K562 (cell line): ENCODE data around the gene ADCY6. TPM values are rescaled to one million over a fixed set of nuclear protein-coding genes. Genes with fewer than 3 reads are reported as not detected.

Experiments used
- ATAC-seq: fragments of 200-7000 bp; cut with Tn5 transposase; 3 replicates; pipeline ENCODE4 v1.9.1; 2020; ENCODE audit warnings: moderate library complexity
- BruUV-seq: library from RNA; stranded (reverse); fragments of 400-500 nt; replicated peaks from 2 replicates; lab custom pipeline; 2021; lab: Mats Ljungman, UMichigan
- CTCF ChIA-PET: fragments of 300-600 bp; formaldehyde crosslinking; extraction: SDS; loops from one replicate; lab custom pipeline; 2021; ENCODE audit warnings: low intra/inter-chr PET ratio; lab: Yijun Ruan, JAX
- POLR2A ChIA-PET: fragments of 300-600, 350-650 bp; sonication (Branson Sonifier 250); formaldehyde crosslinking; extraction: SDS; loops from one replicate; lab custom pipeline; 2021; ENCODE audit warnings: antibody characterized with exemption, inconsistent platforms; lab: Yijun Ruan, JAX
- DNase-seq, 4 experiments: peaks; one replicate each; pipeline versions ENCODE4 v3.0.0 to v3.0.0-alpha.2; 2011 to 2018; ENCODE audit warnings: low spot score in 3 of 4, mixed read lengths in 3 of 4; ENCODE audit errors: extremely low read depth in 1 of 4
- FAIRE-seq: peaks from 2 replicates; lab custom pipeline; 2011; peaks lifted over from hg19 to GRCh38; lab: Jason Lieb, UNC
- H2AFZ ChIP-seq: 2 replicates; pipeline ENCODE4 v1.6.0; 2011; ENCODE audit warnings: low read depth, low read length, control low read depth, inconsistent platforms
- H3K27ac ChIP-seq: fragments of 200-600 bp; 3 replicates; pipeline ENCODE4 v1.8.0; 2011; ENCODE audit warnings: low read depth, mild to moderate bottlenecking, control low read depth, inconsistent platforms, low read length, moderate library complexity, mixed read lengths; ENCODE audit errors: extremely low read depth
- H3K27me3 ChIP-seq, 2 experiments: fragments of 300-600 bp in 1 of 2; 2 replicates in 1 of 2; 3 replicates in 1 of 2; pipeline versions ENCODE4 v1.6.0 to v1.8.0; 2011; ENCODE audit warnings: inconsistent platforms in 2 of 2, low read length in 2 of 2, mild to moderate bottlenecking in 1 of 2, mixed read lengths in 1 of 2, moderate library complexity in 1 of 2; ENCODE audit not compliant: control insufficient read depth in 2 of 2, insufficient read depth in 2 of 2
- H3K36me3 ChIP-seq: fragments of 300-600 bp; 3 replicates; pipeline ENCODE4 v1.8.0; 2011; ENCODE audit warnings: mild to moderate bottlenecking, low read length, inconsistent platforms; ENCODE audit not compliant: control insufficient read depth, insufficient read depth
- H3K4me1 ChIP-seq, 2 experiments: fragments of 200-600 bp in 1 of 2; replicated peaks in 1 of 2; 2 replicates in 1 of 2; 3 replicates in 1 of 2; pipeline versions ENCODE4 v1.5.1 to v1.8.0; 2011; ENCODE audit warnings: inconsistent platforms in 2 of 2, low read length in 2 of 2, mild to moderate bottlenecking in 1 of 2, mixed read lengths in 1 of 2, moderate library complexity in 1 of 2; ENCODE audit not compliant: control insufficient read depth in 2 of 2, insufficient read depth in 2 of 2
- H3K4me2 ChIP-seq: 2 replicates; pipeline ENCODE4 v1.6.1; 2011; ENCODE audit warnings: low read length, control low read depth, inconsistent platforms, mixed read lengths; ENCODE audit not compliant: insufficient read depth
- H3K4me3 ChIP-seq: fragments of 200-600 bp; sonication (generic), shearing (Covaris generic); 2 replicates; pipeline ENCODE4 v1.5.1; 2016; ENCODE audit warnings: control low read depth, inconsistent platforms
- H3K79me2 ChIP-seq: fragments of 200-600 bp; 3 replicates; pipeline ENCODE4 v1.8.0; 2011; ENCODE audit warnings: low read length, inconsistent platforms; ENCODE audit not compliant: control insufficient read depth, insufficient read depth
- H3K9ac ChIP-seq, 2 experiments: 2 replicates each; pipeline versions ENCODE4 v1.6.0 to v1.6.1; 2011; ENCODE audit warnings: low read depth in 2 of 2, low read length in 2 of 2, control low read depth in 1 of 2, inconsistent platforms in 1 of 2, mild to moderate bottlenecking in 1 of 2, mixed read lengths in 1 of 2; ENCODE audit not compliant: insufficient read depth in 1 of 2
- H3K9me1 ChIP-seq: one replicate; pipeline ENCODE4 v1.6.0; 2011; ENCODE audit warnings: inconsistent platforms, mild to moderate bottlenecking, low read length, moderate library complexity; ENCODE audit not compliant: control insufficient read depth, insufficient read depth
- H3K9me3 ChIP-seq: replicated peaks from 2 replicates; pipeline ENCODE4 v1.5.1; 2011; ENCODE audit warnings: low read depth, low read length, inconsistent platforms; ENCODE audit not compliant: control insufficient read depth, insufficient read depth
- H4K20me1 ChIP-seq: replicated peaks from 2 replicates; pipeline ENCODE4 v1.6.1; 2011; ENCODE audit warnings: low read length, inconsistent platforms, mixed read lengths; ENCODE audit not compliant: control insufficient read depth, insufficient read depth
- NBN ChIP-seq: fragments of 450-650 bp; IDR thresholded peaks from 2 replicates; pipeline ENCODE4 v1.6.1; 2016; ENCODE audit warnings: low read depth, mild to moderate bottlenecking
- ZEB2 ChIP-seq: fragments of 450-650 bp; IDR thresholded peaks from 2 replicates; pipeline ENCODE4 v1.6.1; 2016
- ZNF280B ChIP-seq: fragments of 250-450 bp; sonication (Bioruptor Pico); IDR thresholded peaks from 2 replicates; pipeline ENCODE4 v1.5.1; 2021; ENCODE audit warnings: mild to moderate bottlenecking
- ZNF436 ChIP-seq: fragments of 250-450, 450-650 bp; sonication (Bioruptor Pico); formaldehyde crosslinking; IDR thresholded peaks from 2 replicates; pipeline ENCODE4 v1.7.0; 2020; ENCODE audit warnings: mild to moderate bottlenecking
- WGBS: fragments of 100-300 bp; shearing (Covaris generic); methylation state at CpG from one replicate; pipeline ENCODE4 v1.1.6; 2016; ENCODE audit warnings: low coverage, mixed read lengths; ENCODE audit not compliant: insufficient coverage; ENCODE audit errors: missing lambda C conversion rate; 5-methylcytosine and 5-hydroxymethylcytosine counted together
- in situ Hi-C: fragments of 300-500 bp; cut with MboI; formaldehyde crosslinking; loops from 4 replicates; pipeline ENCODE4 v1.15.0; 2018; ENCODE audit warnings: inconsistent platforms, mixed read lengths
- intact Hi-C: fragments of 100-400 bp; cut with micrococcal nuclease; formaldehyde crosslinking; loops from 2 replicates; pipeline ENCODE4 v1.14.2; 2022
- polyA plus RNA-seq, 8 experiments: library from polyadenylated mRNA; depleted of rRNA in 4 of 8; stranded (reverse) in 5 of 8; unstranded in 3 of 8; fragments of >200 nt; fragmentation: Nextera tagmentation in 2 of 8; fragmentation: Illumina TruSeq in 1 of 8; extraction: Ambion mirVana in 2 of 8; extraction: Trizol in 1 of 8; gene quantifications; 2 replicates each; pipeline versions ENCODE4 v1.2.1 to v1.2.3, GENCODE V29; 2011 to 2014; ENCODE audit warnings: inconsistent platforms in 1 of 8, missing spikeins in 1 of 8
- total RNA-seq, 7 experiments: library from RNA; depleted of rRNA in 6 of 7; stranded (reverse); fragments of >200 nt in 6 of 7; fragmentation: Illumina TruSeq in 2 of 7; extraction: Trizol in 2 of 7; gene quantifications; 2 replicates each; pipeline versions ENCODE4 v1.2.1 to v1.2.3, GENCODE V29; 2011 to 2021; ENCODE audit warnings: low replicate concordance in 1 of 7

Gene ADCY6
- total and polyA plus RNA-seq, 9 of the 15 experiments (the other 6 are each of a cell fraction or from before 2014, with no cell fraction given): 0.01 to 1.0 (median 0.53) TPM

- Histone ChIP-seq H3K4me2 (no peak overlapping the region), H3K27me3 (peaks cover 26 to 67% of the 10 kb centered on the region in 2 experiments), H4K20me1 (peaks cover 4% of the 10 kb centered on the region; the same call in 1 of the 2 replicates), H3K9me1 (no peaks in the 10 kb centered on the region), H3K4me3 (no peak overlapping the region), H3K4me1 (peaks cover 0 to 11% of the 10 kb centered on the region in 2 experiments; a peak in 3 of 5 replicates), H3K9me3 (no peaks in the 10 kb centered on the region), H2AFZ (no peak overlapping the region), H3K27ac (no peak overlapping the region), H3K9ac (no peak overlapping the region), H3K79me2 (no peaks in the 10 kb centered on the region), H3K36me3 (no peaks in the 10 kb centered on the region)
- BruUV-seq: no TSS peak
- FAIRE-seq (no peak), ATAC-seq (no peak; the same call in 2 of the 3 replicates), DNase-seq (no peak)
- ChIA-PET CTCF (interaction anchor here (0.5 kb wide), 1 partner anchor 722 kb away, joined by 4 read pairs; no protein-coding TSS in a partner anchor), POLR2A (no interaction called here)
- TF ChIP-seq ZEB2: no peak
- TF ChIP-seq ZNF280B (CRISPR knock-in tag): no peak
- TF ChIP-seq ZNF436 (CRISPR knock-in tag): no peak
- TF ChIP-seq NBN: no peak
- in situ Hi-C loops (loop anchor here (25.0 kb wide), 1 partner anchor 245 kb away; the partner anchor contains the start of gene OR8S1), intact Hi-C loops (no loop called here)
- WGBS: 17% methylated on average over 48 of the region's 63 CpGs
Measured at GRCh38 chr12:48782457-48783395, 6.2 kb downstream of the ADCY6 start.
